Measurements from ENCODE around the gene AGAP1.

The AGAP1 gene

GRCh38 chr2:235811446-235812184, 317.8 kb downstream of the AGAP1 start:
- no peak for DNase-seq (ENCODE audit: low spot score)

- no peak for DNase-seq (ENCODE audit: low spot score)
Measured at GRCh38 chr2:235812185-235812665, 318.4 kb downstream of the AGAP1 start.

- DNase-seq (ENCODE audit: low spot score), result no peak
Measured at GRCh38 chr2:235813398-235813797, 319.6 kb downstream of the AGAP1 start.

GRCh38 chr2:235820571-235820970, 326.7 kb downstream of the AGAP1 start:
- no peak for DNase-seq (ENCODE audit: low spot score)

- DNase-seq (ENCODE audit: low spot score), result no peak
Measured at GRCh38 chr2:235824331-235824730, 330.5 kb downstream of the AGAP1 start.

GRCh38 chr2:235825946-235826345, 332.1 kb downstream of the AGAP1 start:
- DNase-seq (ENCODE audit: low spot score), result no peak

GRCh38 chr2:235826826-235827225, 333.0 kb downstream of the AGAP1 start:
- DNase-seq (ENCODE audit: low spot score), result no peak

GRCh38 chr2:235827585-235827992, 333.7 kb downstream of the AGAP1 start:
- no peak for DNase-seq (ENCODE audit: low spot score)

GRCh38 chr2:235829726-235830125, 335.9 kb downstream of the AGAP1 start:
- DNase-seq (ENCODE audit: low spot score), result no peak

GRCh38 chr2:235831755-235832154, 337.9 kb downstream of the AGAP1 start:
- no peak for DNase-seq (ENCODE audit: low spot score)

GRCh38 chr2:235832941-235833340, 339.1 kb downstream of the AGAP1 start:
- DNase-seq (ENCODE audit: low spot score), result no peak

- no peak for DNase-seq (ENCODE audit: low spot score)
Measured at GRCh38 chr2:235833971-235834620, 340.3 kb downstream of the AGAP1 start.

- no peak for DNase-seq (ENCODE audit: low spot score)
Measured at GRCh38 chr2:235834781-235835180, 340.9 kb downstream of the AGAP1 start.

- no peak for DNase-seq (ENCODE audit: low spot score)
Measured at GRCh38 chr2:235835810-235836209, 342.0 kb downstream of the AGAP1 start.

- no peak for DNase-seq (ENCODE audit: low spot score)
Measured at GRCh38 chr2:235836491-235836911, 342.7 kb downstream of the AGAP1 start.

- DNase-seq (ENCODE audit: low spot score), result no peak
Measured at GRCh38 chr2:235839226-235839625, 345.4 kb downstream of the AGAP1 start.

GRCh38 chr2:235839974-235840373, 346.1 kb downstream of the AGAP1 start:
- no peak for DNase-seq (ENCODE audit: low spot score)

- DNase-seq (ENCODE audit: low spot score), result no peak
Measured at GRCh38 chr2:235841863-235842262, 348.0 kb downstream of the AGAP1 start.

- DNase-seq (ENCODE audit: low spot score), result no peak
Measured at GRCh38 chr2:235842941-235843340, 349.1 kb downstream of the AGAP1 start.

- DNase-seq (ENCODE audit: low spot score), result no peak
Measured at GRCh38 chr2:235843591-235844395, 349.9 kb downstream of the AGAP1 start.

GRCh38 chr2:235844561-235844960, 350.7 kb downstream of the AGAP1 start:
- no peak for DNase-seq (ENCODE audit: low spot score)

- DNase-seq (ENCODE audit: low spot score), result no peak
Measured at GRCh38 chr2:235845245-235845644, 351.4 kb downstream of the AGAP1 start.

- no peak for DNase-seq (ENCODE audit: low spot score)
Measured at GRCh38 chr2:235847576-235847975, 353.7 kb downstream of the AGAP1 start.

All from activated CD4-positive, alpha-beta T cell treated with anti-CD3 and anti-CD28 coated beads, Interleukin-2, Interleukin-4, amounts not matched to agents 100 ng/mL and 50 ng/mL, durations not matched to agents 16 hours and 8 hours (primary cell).